Parathyroid adenoma (tissue), 2 donors: ENCODE data around the gene PRPF6.
A peak's percentile ranks its signal among the peaks of the same experiment; 100 is the strongest.

Source experiments
- H2AFZ ChIP-seq: fragments of 300-600 bp; sonication (generic); one replicate; pipeline ENCODE4 v1.7.0; 2017; ENCODE audit warnings: antibody characterized with exemption, mild to moderate bottlenecking
- H3K27ac ChIP-seq: fragments of 300-600 bp; sonication (generic); one replicate; pipeline ENCODE4 v1.7.0; 2017
- H3K27me3 ChIP-seq: fragments of 300-600 bp; sonication (generic); one replicate; pipeline ENCODE4 v1.7.0; 2017; ENCODE audit warnings: low read length; ENCODE audit not compliant: control insufficient read depth, insufficient read depth
- H3K36me3 ChIP-seq: fragments of 300-600 bp; sonication (generic); one replicate; pipeline ENCODE4 v1.7.0; 2017; ENCODE audit warnings: low read length; ENCODE audit not compliant: control insufficient read depth, insufficient read depth
- H3K4me1 ChIP-seq: fragments of 300-600 bp; sonication (generic); one replicate; pipeline ENCODE4 v1.7.0; 2017; ENCODE audit warnings: control low read depth
- H3K4me2 ChIP-seq: fragments of 300-600 bp; sonication (generic); one replicate; pipeline ENCODE4 v1.7.0; 2017; ENCODE audit warnings: low read length
- H3K4me3 ChIP-seq: fragments of 300-600 bp; sonication (generic); one replicate; pipeline ENCODE4 v1.7.0; 2017; ENCODE audit warnings: low read depth, low read length
- H3K79me2 ChIP-seq: fragments of 300-600 bp; sonication (generic); one replicate; pipeline ENCODE4 v1.7.0; 2017; ENCODE audit warnings: control low read depth
- H3K9ac ChIP-seq: fragments of 300-600 bp; sonication (generic); one replicate; pipeline ENCODE4 v1.7.0; 2017; ENCODE audit warnings: mild to moderate bottlenecking
- H3K9me3 ChIP-seq: fragments of 300-600 bp; sonication (generic); one replicate; pipeline ENCODE4 v1.7.0; 2017; ENCODE audit warnings: low read length; ENCODE audit not compliant: control insufficient read depth
- CTCF ChIP-seq: fragments of 300-600 bp; sonication (generic); IDR thresholded peaks from one replicate; pipeline ENCODE4 v1.7.0; 2017; ENCODE audit warnings: antibody characterized with exemption, mild to moderate bottlenecking
- donor health status: primary hyperparathyroidism.

PRPF6 gene

GRCh38 chr20:64056639-64056888 lies 75.6 kb downstream of the PRPF6 start:
- Histone ChIP-seq H3K27me3 (no peaks in the 10 kb centered on the region), H3K9ac (no peak overlapping the region), H3K27ac (peak overlapping the region; percentile 42), H3K4me3 (no peak overlapping the region), H2AFZ (no peak overlapping the region), H3K9me3 (no peaks in the 10 kb centered on the region), H3K4me2 (no peak overlapping the region), H3K4me1 (no peaks in the 10 kb centered on the region), H3K36me3 (no peaks in the 10 kb centered on the region), H3K79me2 (no peaks in the 10 kb centered on the region)
- TF ChIP-seq CTCF = no peak

GRCh38 chr20:64056889-64057627 lies 76.1 kb downstream of the PRPF6 start:
- Histone ChIP-seq H3K79me2 (no peaks in the 10 kb centered on the region), H3K9ac (no peak overlapping the region), H3K27me3 (no peaks in the 10 kb centered on the region), H2AFZ (peak overlapping the region; percentile 17), H3K9me3 (no peaks in the 10 kb centered on the region), H3K36me3 (no peaks in the 10 kb centered on the region), H3K4me2 (peak overlapping the region; percentile 23), H3K4me1 (peaks cover 2% of the 10 kb centered on the region), H3K4me3 (no peak overlapping the region), H3K27ac (peak overlapping the region; percentile 42)
- no peak for TF ChIP-seq CTCF

- Histone ChIP-seq H3K4me3 (no peak overlapping the region), H3K4me1 (peaks cover 4% of the 10 kb centered on the region), H3K9ac (no peak overlapping the region), H3K27me3 (no peaks in the 10 kb centered on the region), H3K4me2 (peak overlapping the region; percentile 23), H3K79me2 (no peaks in the 10 kb centered on the region), H2AFZ (peak overlapping the region; percentile 17), H3K36me3 (no peaks in the 10 kb centered on the region), H3K27ac (peak overlapping the region; percentile 42), H3K9me3 (no peaks in the 10 kb centered on the region)
- peak; percentile 83 for TF ChIP-seq CTCF
Observed at GRCh38 chr20:64057628-64058498, 76.9 kb downstream of the PRPF6 start.

GRCh38 chr20:64058536-64058935 lies 77.6 kb downstream of the PRPF6 start:
- H3K9ac ChIP-seq = no peak overlapping the region
- no peak overlapping the region for H3K4me3 ChIP-seq
- H3K27ac ChIP-seq = no peak overlapping the region
- H3K4me2 ChIP-seq = no peak overlapping the region
- no peaks in the 10 kb centered on the region for H3K79me2 ChIP-seq
- no peak for TF ChIP-seq CTCF
- no peaks in the 10 kb centered on the region for H3K27me3 ChIP-seq
- no peak overlapping the region for H2AFZ ChIP-seq
- no peaks in the 10 kb centered on the region for H3K9me3 ChIP-seq
- H3K4me1 ChIP-seq = peaks cover 4% of the 10 kb centered on the region
- H3K36me3 ChIP-seq = no peaks in the 10 kb centered on the region
